K562 (cell line): ENCODE measurements around the gene MMRN2. TPM values are rescaled to one million over a fixed set of nuclear protein-coding genes. Genes with fewer than 3 reads are reported as not detected.
A peak's percentile ranks its signal among the peaks of the same experiment; 100 is the strongest.

Experiments used
- ATF3 ChIP-seq, 2 experiments: fragments of 450-650 bp in 1 of 2; sonication (generic) in 1 of 2; formaldehyde crosslinking in 1 of 2; IDR thresholded peaks in 1 of 2; conservative IDR thresholded peaks in 1 of 2; 2 replicates each; pipeline versions ENCODE4 v1.6.1 to v1.8.1; 2016 to 2023; ENCODE audit warnings: mild to moderate bottlenecking in 2 of 2, moderate library complexity in 2 of 2, inconsistent platforms in 1 of 2, missing genetic modification reagents in 1 of 2
- E2F6 ChIP-seq, 2 experiments: IDR thresholded peaks; 2 replicates each; pipeline ENCODE4 v1.6.1; 2011; ENCODE audit warnings: borderline replicate concordance in 1 of 2, control low read depth in 1 of 2, low read depth in 1 of 2, low read length in 1 of 2, mild to moderate bottlenecking in 1 of 2, mixed read lengths in 1 of 2, moderate library complexity in 1 of 2; ENCODE audit not compliant: insufficient read depth in 1 of 2, insufficient read length in 1 of 2, poor library complexity in 1 of 2, severe bottlenecking in 1 of 2; ENCODE audit errors: extremely low read depth in 1 of 2
- ETV1 ChIP-seq: fragments of 450-650 bp; conservative IDR thresholded peaks from 2 replicates; pipeline ENCODE4 v1.6.1; 2016; ENCODE audit warnings: missing genetic modification characterization, control low read depth, low read depth, missing compliant biosample characterization
- GATAD2B ChIP-seq: fragments of 450-650 bp; IDR thresholded peaks from 2 replicates; pipeline ENCODE4 v1.6.1; 2017; ENCODE audit warnings: mild to moderate bottlenecking, borderline replicate concordance
- HBP1 ChIP-seq: fragments of 450-650 bp; formaldehyde crosslinking; IDR thresholded peaks from 2 replicates; pipeline ENCODE4 v1.4.0; 2022; ENCODE audit warnings: missing genetic modification characterization
- MCM2 ChIP-seq: fragments of 450-650 bp; IDR thresholded peaks from 2 replicates; pipeline ENCODE4 v1.6.1; 2017; ENCODE audit warnings: low read depth, mild to moderate bottlenecking
- NFRKB ChIP-seq: fragments of 450-650 bp; IDR thresholded peaks from 2 replicates; pipeline ENCODE4 v1.6.1; 2016; ENCODE audit warnings: low read depth
- PML ChIP-seq: IDR thresholded peaks from 2 replicates; pipeline ENCODE4 v1.6.1; 2012; ENCODE audit warnings: low read length, inconsistent platforms
- PURB ChIP-seq: sonication (generic); formaldehyde crosslinking; IDR thresholded peaks from 2 replicates; pipeline ENCODE4 v1.9.0; 2021; ENCODE audit warnings: low read depth, mild to moderate bottlenecking, missing genetic modification reagents
- RCOR1 ChIP-seq, 2 experiments: IDR thresholded peaks; 2 replicates each; pipeline ENCODE4 v1.6.1; 2012; ENCODE audit warnings: low read depth in 2 of 2, low read length in 2 of 2, borderline replicate concordance in 1 of 2, improper control_type of control experiment in 1 of 2
- TEAD4 ChIP-seq, 2 experiments: sonication (generic) in 1 of 2; formaldehyde crosslinking in 1 of 2; IDR thresholded peaks; 2 replicates each; pipeline versions ENCODE4 v1.6.1 to v1.8.0; 2012 to 2022; ENCODE audit warnings: borderline replicate concordance in 1 of 2, inconsistent platforms in 1 of 2, low read length in 1 of 2, mild to moderate bottlenecking in 1 of 2, missing genetic modification reagents in 1 of 2
- ZBTB1 ChIP-seq: sonication (generic); formaldehyde crosslinking; IDR thresholded peaks from 2 replicates; pipeline ENCODE4 v1.8.1; 2023; ENCODE audit warnings: missing genetic modification reagents, low read depth, mild to moderate bottlenecking, borderline replicate concordance
- ZFX ChIP-seq: sonication (generic); formaldehyde crosslinking; IDR thresholded peaks from 2 replicates; pipeline ENCODE4 v1.8.0; 2022; ENCODE audit warnings: mild to moderate bottlenecking, missing genetic modification reagents, moderate library complexity
- ZNF3 ChIP-seq: fragments of 250-450 bp; sonication (Bioruptor Pico); IDR thresholded peaks from 2 replicates; pipeline ENCODE4 v1.5.0; 2021; ENCODE audit warnings: mild to moderate bottlenecking, moderate library complexity
- ZNF592 ChIP-seq: fragments of 450-650 bp; IDR thresholded peaks from 2 replicates; pipeline ENCODE4 v1.6.1; 2017; ENCODE audit warnings: antibody characterized with exemption, mild to moderate bottlenecking
- polyA plus RNA-seq, 8 experiments: library from polyadenylated mRNA; depleted of rRNA in 4 of 8; stranded (reverse) in 5 of 8; unstranded in 3 of 8; fragments of >200 nt; fragmentation: Nextera tagmentation in 2 of 8; fragmentation: Illumina TruSeq in 1 of 8; extraction: Ambion mirVana in 2 of 8; extraction: Trizol in 1 of 8; gene quantifications; 2 replicates each; pipeline versions ENCODE4 v1.2.1 to v1.2.3, GENCODE V29; 2011 to 2014; ENCODE audit warnings: inconsistent platforms in 1 of 8, missing spikeins in 1 of 8
- total RNA-seq, 7 experiments: library from RNA; depleted of rRNA in 6 of 7; stranded (reverse); fragments of >200 nt in 6 of 7; fragmentation: Illumina TruSeq in 2 of 7; extraction: Trizol in 2 of 7; gene quantifications; 2 replicates each; pipeline versions ENCODE4 v1.2.1 to v1.2.3, GENCODE V29; 2011 to 2021; ENCODE audit warnings: low replicate concordance in 1 of 7

The MMRN2 gene
- total and polyA plus RNA-seq, 9 of the 15 experiments (the other 6 are each of a cell fraction or from before 2014, with no cell fraction given): 0.07 to 2.0 (median 1.2) TPM

GRCh38 chr10:86960003-86960862 is 2.8 kb upstream of the MMRN2 start (continued):
- TF ChIP-seq HBP1 (CRISPR knock-in tag): no peak
- TF ChIP-seq GATAD2B: no peak
- peak in 1 of 2 experiments; percentile 14 for TF ChIP-seq E2F6 (IDR thresholded peaks at IDR 0.05; ENCODE audit: borderline replicate concordance in 1 of 2, extremely low read depth in 1 of 2, insufficient read depth in 1 of 2, insufficient read length in 1 of 2, low read depth in 1 of 2, low read length in 1 of 2, poor library complexity in 1 of 2, severe bottlenecking in 1 of 2)
- TF ChIP-seq PML: no peak
- no peak for TF ChIP-seq ATF3 (IDR thresholded peaks at IDR 0.05)
- no peak for TF ChIP-seq ATF3 (CRISPR knock-in tag; conservative IDR thresholded peaks at IDR 0.05)
- TF ChIP-seq MCM2: no peak
- TF ChIP-seq ZBTB1 (CRISPR knock-in tag): no peak
- no peak for TF ChIP-seq TEAD4 (IDR thresholded peaks at IDR 0.05; ENCODE audit: low read length)
- no peak for TF ChIP-seq TEAD4 (CRISPR knock-in tag; IDR thresholded peaks at IDR 0.05; ENCODE audit: borderline replicate concordance)
- no peak for TF ChIP-seq PURB
- TF ChIP-seq ETV1 (tag): no peak
- peak in 1 of 2 experiments; percentile 41; a peak in 1 of 4 replicates for TF ChIP-seq RCOR1 (IDR thresholded peaks at IDR 0.05; ENCODE audit: borderline replicate concordance in 1 of 2, low read depth in 2 of 2, low read length in 2 of 2)
- TF ChIP-seq ZNF592: no peak
- no peak for TF ChIP-seq ZNF3 (CRISPR knock-in tag)
- peak; percentile 66 for TF ChIP-seq ZFX (CRISPR knock-in tag)
- no peak for TF ChIP-seq NFRKB
